Lower lobe of right lung (tissue), 2 donors: ENCODE results near the gene TPRN. TPM values are rescaled to one million over a fixed set of nuclear protein-coding genes. Genes with fewer than 3 reads are reported as not detected.

Experiments used
- ATAC-seq, 2 donors: fragments of 200-7000 bp; cut with Tn5 transposase; one replicate each; pipeline ENCODE4 v1.9.1; 2020 to 2022; ENCODE audit warnings: mild to moderate bottlenecking in 2 of 2, moderate library complexity in 2 of 2
- DNase-seq: peaks from one replicate; pipeline ENCODE4 v3.0.0-alpha.2; 2020
- H3K27ac ChIP-seq: fragments of 200-600 bp; one replicate; pipeline ENCODE4 v1.8.0; 2022
- H3K27me3 ChIP-seq: fragments of 200-600 bp; one replicate; pipeline ENCODE4 v1.8.0; 2022; ENCODE audit warnings: low read depth
- H3K36me3 ChIP-seq: fragments of 200-600 bp; one replicate; pipeline ENCODE4 v1.8.0; 2022; ENCODE audit warnings: mild to moderate bottlenecking
- H3K4me1 ChIP-seq: fragments of 200-600 bp; one replicate; pipeline ENCODE4 v1.8.0; 2022
- H3K4me3 ChIP-seq: fragments of 200-600 bp; one replicate; pipeline ENCODE4 v1.8.0; 2022; ENCODE audit warnings: mild to moderate bottlenecking
- H3K9me3 ChIP-seq: fragments of 200-600 bp; one replicate; pipeline ENCODE4 v1.8.0; 2022
- intact Hi-C: fragments of 100-400 bp; cut with DNase I; formaldehyde crosslinking; loops from one replicate; pipeline ENCODE4 v1.11.0; 2022
- total RNA-seq: library from RNA; stranded (reverse); fragmentation: NEBNext Ultra II Directional; extraction: Animal tissue kit (Norgen Biotek cat#: 25700); gene quantifications from one replicate; pipeline ENCODE4 v1.2.1, GENCODE V29; 2021
- TF ChIP-seq, protein P1 (sequence below): fragments of 200-600 bp; IDR thresholded peaks from one replicate; pipeline ENCODE4 v1.8.0; 2022; ENCODE audit warnings: antibody characterized with exemption, mild to moderate bottlenecking
- donor health status: DM: no; HTN: yes; CAD: no; lungs with severe emphysema.

The TPRN gene
- total RNA-seq, 1 donor from 2014 or later = 17.8 TPM

DNA sequence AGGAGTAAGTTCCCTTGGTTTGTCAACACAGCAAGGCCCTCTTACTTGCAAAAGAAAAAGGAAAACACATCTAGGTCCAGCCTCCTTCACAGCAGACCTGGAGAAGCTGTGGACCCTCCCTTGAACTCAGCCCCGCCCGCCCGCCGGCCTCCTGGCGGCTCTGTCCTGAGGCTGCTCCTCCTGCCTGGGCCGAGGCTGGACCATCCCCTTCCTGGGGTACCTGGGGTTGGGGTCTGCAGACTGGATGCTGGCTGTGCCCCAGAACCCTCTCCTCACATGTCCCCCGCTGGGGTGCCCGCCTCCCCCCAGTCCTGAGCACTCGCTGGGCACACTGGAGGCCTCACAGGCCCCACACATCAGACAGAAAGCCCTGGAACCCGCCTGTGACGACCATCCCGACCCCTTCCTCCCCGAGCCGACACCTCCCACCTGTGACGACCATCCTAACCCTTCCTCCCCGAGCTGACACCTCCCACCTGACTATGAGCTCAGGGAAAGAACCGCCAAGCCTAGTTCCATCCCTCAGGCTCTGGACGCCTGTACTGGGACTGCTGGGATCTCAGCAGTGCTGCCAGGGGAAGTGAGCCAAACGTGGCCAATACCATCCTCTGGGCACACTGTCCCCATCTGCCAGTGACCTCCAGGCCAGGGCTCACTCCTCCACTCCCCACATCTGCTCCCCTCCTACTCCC is 21.5 kb downstream of the TPRN start:
- Histone ChIP-seq H3K9me3 (no peaks in the 10 kb centered on the region), H3K4me3 (no peak overlapping the region), H3K27me3 (no peaks in the 10 kb centered on the region), H3K4me1 (peaks cover 6% of the 10 kb centered on the region), H3K36me3 (peaks cover 69% of the 10 kb centered on the region), H3K27ac (no peak overlapping the region)
- intact Hi-C loops = no loop called here
- DNase-seq (no peak), ATAC-seq (no peak)
- TF ChIP-seq, protein P1, sequence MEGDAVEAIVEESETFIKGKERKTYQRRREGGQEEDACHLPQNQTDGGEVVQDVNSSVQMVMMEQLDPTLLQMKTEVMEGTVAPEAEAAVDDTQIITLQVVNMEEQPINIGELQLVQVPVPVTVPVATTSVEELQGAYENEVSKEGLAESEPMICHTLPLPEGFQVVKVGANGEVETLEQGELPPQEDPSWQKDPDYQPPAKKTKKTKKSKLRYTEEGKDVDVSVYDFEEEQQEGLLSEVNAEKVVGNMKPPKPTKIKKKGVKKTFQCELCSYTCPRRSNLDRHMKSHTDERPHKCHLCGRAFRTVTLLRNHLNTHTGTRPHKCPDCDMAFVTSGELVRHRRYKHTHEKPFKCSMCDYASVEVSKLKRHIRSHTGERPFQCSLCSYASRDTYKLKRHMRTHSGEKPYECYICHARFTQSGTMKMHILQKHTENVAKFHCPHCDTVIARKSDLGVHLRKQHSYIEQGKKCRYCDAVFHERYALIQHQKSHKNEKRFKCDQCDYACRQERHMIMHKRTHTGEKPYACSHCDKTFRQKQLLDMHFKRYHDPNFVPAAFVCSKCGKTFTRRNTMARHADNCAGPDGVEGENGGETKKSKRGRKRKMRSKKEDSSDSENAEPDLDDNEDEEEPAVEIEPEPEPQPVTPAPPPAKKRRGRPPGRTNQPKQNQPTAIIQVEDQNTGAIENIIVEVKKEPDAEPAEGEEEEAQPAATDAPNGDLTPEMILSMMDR = no peak

DNA sequence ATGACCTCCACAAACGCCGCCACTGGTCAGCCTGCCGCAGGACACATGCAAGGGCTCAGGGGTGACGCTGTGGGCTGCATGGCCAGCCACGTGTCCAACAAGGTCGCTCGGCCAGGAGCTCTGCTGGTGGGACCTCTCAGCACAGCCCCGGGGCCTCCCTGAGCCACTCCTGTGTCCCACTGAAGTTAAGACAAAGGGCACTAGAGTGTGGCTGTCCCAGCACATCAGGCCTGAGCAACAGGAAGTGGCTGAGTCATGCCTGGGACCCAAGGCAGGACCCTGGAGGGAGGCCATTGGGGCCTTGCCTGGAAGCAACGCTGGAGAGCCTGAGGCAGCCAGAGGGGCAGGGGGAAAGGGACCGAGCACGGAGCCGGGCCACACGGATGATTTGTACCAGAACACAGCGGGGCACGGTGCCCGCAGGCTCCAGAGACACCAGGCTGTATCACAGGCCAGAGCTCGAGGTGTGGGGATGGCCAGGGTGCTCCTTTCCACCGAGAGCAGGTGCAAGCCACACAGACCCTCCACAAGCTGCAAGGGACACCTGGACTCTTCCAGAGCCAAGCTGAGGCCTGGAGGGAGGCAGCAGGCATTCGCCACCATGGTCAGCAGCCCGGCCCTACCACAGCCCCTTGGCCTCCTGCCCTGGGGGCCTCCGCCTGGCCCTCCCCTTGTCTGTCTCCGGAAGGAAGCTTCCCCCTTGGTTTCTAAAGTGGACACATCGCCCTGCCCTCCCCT is 22.2 kb downstream of the TPRN start:
- ATAC-seq (no peak), DNase-seq (no peak)
- intact Hi-C loops = no loop called here
- Histone ChIP-seq H3K4me1 (peaks cover 6% of the 10 kb centered on the region), H3K9me3 (no peaks in the 10 kb centered on the region), H3K27me3 (no peaks in the 10 kb centered on the region), H3K36me3 (peaks cover 62% of the 10 kb centered on the region), H3K4me3 (no peak overlapping the region), H3K27ac (no peak overlapping the region)
- TF ChIP-seq, protein P1 = no peak

DNA sequence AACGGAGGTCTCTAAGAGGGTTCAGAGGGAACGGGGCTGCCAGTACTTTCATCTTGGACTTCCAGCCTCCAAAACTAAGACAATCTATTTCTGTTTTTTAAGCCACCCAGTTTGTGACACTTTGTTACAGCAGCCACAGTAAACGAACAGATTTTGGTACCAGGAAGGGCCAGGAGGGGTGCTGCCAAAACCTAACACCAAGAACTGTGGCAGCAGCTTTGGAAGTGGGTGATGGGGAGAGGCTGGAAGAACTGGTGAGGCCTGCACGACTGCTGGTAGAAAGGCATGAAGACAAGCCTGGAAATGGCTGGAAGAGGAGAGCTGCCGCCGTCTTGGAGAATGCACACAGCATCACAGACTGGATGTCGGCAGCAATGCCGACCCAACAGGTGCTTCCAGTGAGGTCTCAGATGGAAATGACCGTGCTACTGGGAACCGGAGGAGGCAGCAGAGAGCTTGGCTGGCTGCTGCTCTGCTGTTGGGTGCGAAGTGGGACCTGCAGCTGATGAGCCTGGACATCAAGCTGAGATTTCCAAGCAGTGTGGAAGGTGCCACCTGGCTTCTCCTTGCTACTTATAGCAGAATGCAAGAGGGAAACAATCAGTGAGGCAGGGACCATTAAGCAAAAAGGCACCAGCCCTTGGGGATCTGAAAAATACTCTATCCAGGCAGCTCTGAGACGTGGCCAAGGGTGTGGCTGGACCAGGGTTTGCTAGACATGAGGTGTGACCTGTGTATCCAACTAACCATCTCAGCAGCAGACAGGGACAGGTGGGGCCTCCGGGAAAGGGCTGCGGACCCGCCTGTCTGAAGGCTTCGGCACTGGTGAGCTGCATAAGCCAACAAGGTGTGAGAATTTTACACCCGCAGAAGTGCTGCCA is 24.0 kb downstream of the TPRN start:
- intact Hi-C loops = no loop called here
- no peak for DNase-seq
- no peak for ATAC-seq

DNA sequence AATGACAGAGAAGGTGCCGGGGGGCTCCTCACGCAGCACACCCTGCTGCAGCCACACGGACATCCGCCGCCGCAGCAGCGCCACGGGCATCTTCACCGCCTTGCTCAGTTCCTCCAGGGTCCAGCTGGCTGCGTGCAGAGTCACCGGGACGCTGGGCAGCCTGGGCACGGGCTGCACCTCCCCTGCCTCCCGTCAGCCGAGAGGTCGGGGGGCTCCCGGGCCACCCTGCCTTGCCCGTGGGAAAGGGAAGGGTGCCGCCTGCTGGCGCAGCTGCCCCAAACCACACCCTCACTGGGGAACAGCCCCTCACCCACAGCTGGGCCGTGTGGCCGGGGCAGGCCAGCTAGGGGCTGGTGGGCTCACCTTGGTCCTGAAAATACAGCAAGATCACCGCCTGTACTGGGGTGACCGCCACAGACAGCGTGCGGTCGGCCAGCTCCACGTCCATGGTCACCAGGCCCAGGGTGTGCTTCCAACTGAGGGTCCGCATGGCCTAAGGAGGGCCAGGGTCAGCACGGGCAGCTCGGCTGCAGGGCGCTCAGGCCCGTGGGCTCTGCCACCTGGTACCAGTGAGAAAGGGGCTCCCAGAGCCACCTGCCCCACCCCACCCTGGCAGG is 25.1 kb downstream of the TPRN start:
- H3K9me3 ChIP-seq = no peaks in the 10 kb centered on the region
- no peak overlapping the region for H3K4me3 ChIP-seq
- H3K27ac ChIP-seq = no peak overlapping the region
- ATAC-seq (peak in 1 of 2 donors; percentile 10), DNase-seq (no peak)
- TF ChIP-seq, protein P1 = no peak
- H3K36me3 ChIP-seq = peaks cover 33% of the 10 kb centered on the region
- peaks cover 16% of the 10 kb centered on the region for H3K27me3 ChIP-seq
- peaks cover 6% of the 10 kb centered on the region for H3K4me1 ChIP-seq
- intact Hi-C loops = no loop called here

More for the DNA sequence above, 24.0 kb downstream of the TPRN start:
- H3K36me3 ChIP-seq = peaks cover 44% of the 10 kb centered on the region
- no peaks in the 10 kb centered on the region for H3K9me3 ChIP-seq
- peaks cover 9% of the 10 kb centered on the region for H3K27me3 ChIP-seq
- TF ChIP-seq, protein P1 = peak; percentile 40
- H3K27ac ChIP-seq = no peak overlapping the region
- no peak overlapping the region for H3K4me3 ChIP-seq
- H3K4me1 ChIP-seq = peaks cover 6% of the 10 kb centered on the region

DNA sequence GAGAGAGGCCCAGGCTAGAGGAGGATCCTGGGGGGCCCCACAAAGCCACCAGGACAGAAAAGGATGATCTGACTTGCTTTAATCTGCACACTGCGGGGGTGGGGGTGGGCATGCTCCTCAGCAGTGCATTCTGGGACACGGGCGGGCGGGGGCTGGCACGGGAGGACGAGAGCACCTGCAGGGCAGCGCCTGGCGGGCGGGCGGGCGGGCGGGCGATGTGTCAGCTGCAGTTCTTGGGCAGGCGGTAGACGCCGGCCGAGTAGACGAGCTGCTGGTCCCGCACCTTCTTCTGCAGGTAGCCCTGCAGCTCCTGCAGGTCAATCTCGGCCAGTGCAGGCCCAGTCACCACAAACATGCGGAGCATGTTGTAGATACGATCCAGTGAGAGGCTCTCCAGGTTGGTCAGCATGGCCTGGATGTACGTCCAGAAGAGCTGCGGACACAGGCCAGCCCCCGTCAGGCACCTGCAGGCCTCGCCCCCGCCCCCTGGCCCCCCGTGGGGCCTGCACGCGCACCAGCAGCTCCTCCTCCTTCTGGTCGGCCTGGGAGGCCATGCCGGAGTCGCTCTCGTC is 25.7 kb downstream of the TPRN start:
- peaks cover 22% of the 10 kb centered on the region for H3K27me3 ChIP-seq
- ATAC-seq = peak in 1 of 2 donors; percentile 25
- intact Hi-C loops = no loop called here
- H3K4me1 ChIP-seq = peaks cover 9% of the 10 kb centered on the region
- H3K4me3 ChIP-seq = no peak overlapping the region
- H3K36me3 ChIP-seq = peaks cover 26% of the 10 kb centered on the region
- no peak for DNase-seq
- H3K9me3 ChIP-seq = no peaks in the 10 kb centered on the region
- no peak overlapping the region for H3K27ac ChIP-seq
- TF ChIP-seq, protein P1 = no peak
